LNCaP clone FGC (cell line): ENCODE measurements around the gene ZNHIT6.

Source experiments
- DNase-seq: peaks from one replicate; pipeline ENCODE4 v3.0.0-alpha.2; 2011; ENCODE audit warnings: low read depth
- H3K4me3 ChIP-seq: 2 replicates; pipeline ENCODE4 v1.5.1; 2011; ENCODE audit warnings: mild to moderate bottlenecking, low read depth, low read length, control low read depth
- CTCF ChIP-seq: IDR thresholded peaks from 2 replicates; pipeline ENCODE4 v1.5.1; 2012; ENCODE audit warnings: mild to moderate bottlenecking; ENCODE audit not compliant: control insufficient read depth, insufficient read depth; ENCODE audit errors: extremely low read depth

The ZNHIT6 gene

GRCh38 chr1:85611856-85612255, 96.4 kb downstream of the ZNHIT6 start:
- no peak overlapping the region for H3K4me3 ChIP-seq
- TF ChIP-seq CTCF = no peak
- DNase-seq = no peak

DNA sequence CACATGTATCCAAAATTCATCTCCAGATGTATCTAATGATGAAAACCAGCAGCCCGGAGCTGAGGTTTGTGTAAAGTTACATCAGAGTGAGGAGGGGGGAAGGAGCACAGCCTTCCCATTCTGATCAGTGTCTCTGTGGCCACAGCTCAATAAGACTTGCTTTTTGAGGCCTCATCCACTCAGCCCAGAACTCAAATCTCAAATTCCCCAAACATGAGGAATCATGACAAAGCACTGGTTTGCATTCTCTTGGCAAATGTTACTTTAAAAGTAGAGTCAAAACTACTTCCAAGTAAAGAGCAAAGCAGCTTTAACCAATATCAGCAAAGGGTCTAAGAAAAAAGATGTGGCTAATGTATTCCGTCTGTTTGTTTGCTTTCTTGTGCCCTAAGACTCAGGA, 96.8 kb downstream of the ZNHIT6 start:
- no peak overlapping the region for H3K4me3 ChIP-seq
- DNase-seq = no peak
- no peak for TF ChIP-seq CTCF

DNA sequence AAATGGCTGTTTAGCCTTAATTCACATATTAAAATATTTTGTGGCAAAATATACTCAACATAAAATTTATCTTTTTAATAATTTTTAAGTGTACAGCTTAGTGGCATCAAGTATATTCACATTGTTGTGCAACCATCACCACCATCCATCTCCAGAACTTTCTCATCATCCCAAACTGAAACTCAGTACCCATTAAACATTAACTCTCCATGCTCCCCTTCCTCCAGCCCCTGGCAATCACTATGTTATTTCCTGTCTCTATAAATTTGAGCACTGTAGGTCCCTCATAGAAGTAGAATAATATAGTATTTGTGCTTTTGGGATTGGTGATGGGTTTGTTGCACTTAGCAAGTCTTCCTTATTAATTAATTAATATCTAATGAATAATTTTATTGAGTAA, 98.3 kb downstream of the ZNHIT6 start:
- TF ChIP-seq CTCF = no peak
- DNase-seq = no peak
- H3K4me3 ChIP-seq = no peak overlapping the region

GRCh38 chr1:85608851-85609250, 99.4 kb downstream of the ZNHIT6 start:
- H3K4me3 ChIP-seq = no peak overlapping the region
- DNase-seq = no peak
- no peak for TF ChIP-seq CTCF

- H3K4me3 ChIP-seq = no peak overlapping the region
Observed at GRCh38 chr1:85607921-85608265, 100.3 kb downstream of the ZNHIT6 start.

DNA sequence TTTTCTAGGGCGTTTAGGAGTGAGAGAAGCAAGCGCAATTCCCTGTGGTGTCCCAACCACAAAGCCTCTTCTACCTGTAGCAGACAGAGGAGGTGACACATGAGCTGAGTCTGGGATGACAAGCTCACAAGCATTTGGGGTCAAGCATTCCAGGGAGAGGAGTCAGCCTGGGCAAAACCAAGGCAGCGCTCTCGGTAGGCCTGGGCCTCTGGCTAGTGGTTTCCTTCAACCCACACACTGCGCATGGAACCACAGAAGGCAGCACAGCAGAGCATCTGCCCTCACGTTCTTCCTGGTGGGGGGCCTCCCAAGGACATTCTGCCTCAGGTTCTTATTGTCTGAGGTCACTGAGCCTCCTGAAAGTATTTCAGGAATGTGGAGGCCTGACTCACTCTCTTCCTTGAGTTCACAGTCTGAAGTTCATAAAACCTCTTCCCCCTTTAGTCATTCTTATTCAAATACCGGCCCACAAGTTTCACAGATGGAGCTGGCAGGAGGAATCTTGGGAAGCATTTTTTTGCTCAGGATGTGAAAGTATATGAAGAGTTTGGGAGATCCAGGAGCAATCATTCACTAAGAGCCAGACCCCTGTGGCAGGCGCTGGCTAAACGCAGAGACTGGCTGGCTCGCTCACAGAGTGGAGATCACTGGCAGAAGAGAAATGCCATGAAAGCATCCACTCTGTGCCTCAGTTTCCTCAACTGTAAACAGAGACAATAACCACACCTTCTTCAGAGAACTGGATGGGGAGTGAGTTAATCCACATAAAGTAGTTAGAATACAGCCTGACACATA, 100.9 kb downstream of the ZNHIT6 start:
- no peak for DNase-seq
- H3K4me3 ChIP-seq = no peak overlapping the region
- no peak for TF ChIP-seq CTCF

More at GRCh38 chr1:85607921-85608265, 100.3 kb downstream of the ZNHIT6 start:
- no peak for TF ChIP-seq CTCF
- no peak for DNase-seq

- DNase-seq = no peak
- H3K4me3 ChIP-seq = no peak overlapping the region
- TF ChIP-seq CTCF = no peak
Observed at GRCh38 chr1:85606414-85606800, 101.8 kb downstream of the ZNHIT6 start.
